Smooth muscle cell (in vitro differentiated cells): ENCODE data around the gene RAC3. TPM values are rescaled to one million over a fixed set of nuclear protein-coding genes. Genes with fewer than 3 reads are reported as not detected.

Experiments
- DNase-seq: peaks from one replicate; lab custom pipeline; 2025; ENCODE audit not compliant: unreplicated experiment; lab: John Stamatoyannopoulos, UW
- H2AFZ ChIP-seq: fragments of 200-600 bp; sonication (generic); 2 replicates; pipeline ENCODE4 v1.6.0; 2016; ENCODE audit warnings: antibody characterized with exemption, low read depth, mild to moderate bottlenecking
- H3F3A ChIP-seq: fragments of 200-600 bp; sonication (generic); 2 replicates; pipeline ENCODE4 v1.6.0; 2017; ENCODE audit warnings: antibody characterized with exemption, low read depth
- H3K27ac ChIP-seq: fragments of 200-600 bp; sonication (generic); 2 replicates; pipeline ENCODE4 v1.5.1; 2016; ENCODE audit warnings: low read depth, mild to moderate bottlenecking
- H3K27me3 ChIP-seq: fragments of 200-600 bp; sonication (generic); 2 replicates; pipeline ENCODE4 v1.6.1; 2016; ENCODE audit warnings: low read depth, mild to moderate bottlenecking
- H3K36me3 ChIP-seq: fragments of 200-600 bp; sonication (generic); 2 replicates; pipeline ENCODE4 v1.5.1; 2016; ENCODE audit warnings: low read depth
- H3K4me1 ChIP-seq: fragments of 200-600 bp; sonication (generic); 2 replicates; pipeline ENCODE4 v1.5.1; 2016; ENCODE audit warnings: low read depth
- H3K4me2 ChIP-seq: fragments of 200-600 bp; sonication (generic); 2 replicates; pipeline ENCODE4 v1.6.0; 2016; ENCODE audit warnings: mild to moderate bottlenecking
- H3K4me3 ChIP-seq: fragments of 200-600 bp; sonication (generic); 2 replicates; pipeline ENCODE4 v1.5.1; 2016; ENCODE audit warnings: mild to moderate bottlenecking
- H3K79me2 ChIP-seq: fragments of 200-600 bp; sonication (generic); 2 replicates; pipeline ENCODE4 v1.6.0; 2016; ENCODE audit warnings: low read depth, mild to moderate bottlenecking
- H3K9ac ChIP-seq: fragments of 200-600 bp; sonication (generic); 2 replicates; pipeline ENCODE4 v1.6.0; 2016; ENCODE audit warnings: low read depth
- H3K9me3 ChIP-seq: fragments of 200-600 bp; sonication (generic); replicated peaks from 2 replicates; pipeline ENCODE4 v1.5.1; 2016; ENCODE audit warnings: low read depth
- H4K20me1 ChIP-seq: fragments of 200-600 bp; sonication (generic); 2 replicates; pipeline ENCODE4 v1.6.0; 2016; ENCODE audit warnings: low read depth
- WGBS: methylation state at CpG from one replicate; pipeline ENCODE4 v1.1.7; 2016; ENCODE audit warnings: low lambda C conversion rate; 5-methylcytosine and 5-hydroxymethylcytosine counted together
- polyA plus RNA-seq: library from polyadenylated mRNA; unstranded; fragments of >200 nt; fragmentation: Nextera tagmentation; extraction: Ambion mirVana; gene quantifications from 2 replicates; pipeline ENCODE4 v1.2.1, GENCODE V29; 2016
- total RNA-seq: library from RNA; depleted of rRNA; stranded (reverse); fragments of >200 nt; gene quantifications from 2 replicates; pipeline ENCODE4 v1.2.3, GENCODE V29; 2014
- TF ChIP-seq, protein P1 (sequence below): fragments of 200-600 bp; sonication (generic); IDR thresholded peaks from 2 replicates; pipeline ENCODE4 v1.5.1; 2017; ENCODE audit warnings: borderline replicate concordance, mild to moderate bottlenecking, antibody characterized with exemption; ENCODE audit not compliant: insufficient read depth, poor library complexity, severe bottlenecking

RAC3 gene
- total and polyA plus RNA-seq, 2 experiments from 2014 or later: 15.3 to 33.0 TPM

GRCh38 chr17:82055023-82055964 is 23.8 kb downstream of the RAC3 start:
- H3K4me3 ChIP-seq: no peak overlapping the region
- no peaks in the 10 kb centered on the region for H3K9me3 ChIP-seq
- peaks cover 7% of the 10 kb centered on the region for H4K20me1 ChIP-seq
- H2AFZ ChIP-seq: no peak overlapping the region
- peaks cover 16% of the 10 kb centered on the region for H3K4me1 ChIP-seq
- no peak for DNase-seq
- 94% methylated on average over 22 of the region's 26 CpGs for WGBS
- H3K4me2 ChIP-seq: no peak overlapping the region
- no peaks in the 10 kb centered on the region for H3K27me3 ChIP-seq
- TF ChIP-seq, protein P1, sequence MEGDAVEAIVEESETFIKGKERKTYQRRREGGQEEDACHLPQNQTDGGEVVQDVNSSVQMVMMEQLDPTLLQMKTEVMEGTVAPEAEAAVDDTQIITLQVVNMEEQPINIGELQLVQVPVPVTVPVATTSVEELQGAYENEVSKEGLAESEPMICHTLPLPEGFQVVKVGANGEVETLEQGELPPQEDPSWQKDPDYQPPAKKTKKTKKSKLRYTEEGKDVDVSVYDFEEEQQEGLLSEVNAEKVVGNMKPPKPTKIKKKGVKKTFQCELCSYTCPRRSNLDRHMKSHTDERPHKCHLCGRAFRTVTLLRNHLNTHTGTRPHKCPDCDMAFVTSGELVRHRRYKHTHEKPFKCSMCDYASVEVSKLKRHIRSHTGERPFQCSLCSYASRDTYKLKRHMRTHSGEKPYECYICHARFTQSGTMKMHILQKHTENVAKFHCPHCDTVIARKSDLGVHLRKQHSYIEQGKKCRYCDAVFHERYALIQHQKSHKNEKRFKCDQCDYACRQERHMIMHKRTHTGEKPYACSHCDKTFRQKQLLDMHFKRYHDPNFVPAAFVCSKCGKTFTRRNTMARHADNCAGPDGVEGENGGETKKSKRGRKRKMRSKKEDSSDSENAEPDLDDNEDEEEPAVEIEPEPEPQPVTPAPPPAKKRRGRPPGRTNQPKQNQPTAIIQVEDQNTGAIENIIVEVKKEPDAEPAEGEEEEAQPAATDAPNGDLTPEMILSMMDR: no peak
- no peak overlapping the region for H3K9ac ChIP-seq
- no peaks in the 10 kb centered on the region for H3K36me3 ChIP-seq
- no peak overlapping the region for H3K27ac ChIP-seq
- no peaks in the 10 kb centered on the region for H3F3A ChIP-seq
- H3K79me2 ChIP-seq: peaks cover 23% of the 10 kb centered on the region

GRCh38 chr17:82055965-82056728 is 24.7 kb downstream of the RAC3 start:
- H3K4me3 ChIP-seq: no peak overlapping the region
- H3K79me2 ChIP-seq: peaks cover 18% of the 10 kb centered on the region
- H3K4me2 ChIP-seq: no peak overlapping the region
- no peak for DNase-seq
- H4K20me1 ChIP-seq: peaks cover 7% of the 10 kb centered on the region
- peaks cover 9% of the 10 kb centered on the region for H3K4me1 ChIP-seq
- no peaks in the 10 kb centered on the region for H3K36me3 ChIP-seq
- H3F3A ChIP-seq: no peaks in the 10 kb centered on the region
- no peaks in the 10 kb centered on the region for H3K27me3 ChIP-seq
- TF ChIP-seq, protein P1: no peak
- H3K9ac ChIP-seq: no peak overlapping the region
- no peaks in the 10 kb centered on the region for H3K9me3 ChIP-seq
- no peak overlapping the region for H3K27ac ChIP-seq
- 94% methylated on average over 27 of the region's 28 CpGs for WGBS
- H2AFZ ChIP-seq: no peak overlapping the region

DNA sequence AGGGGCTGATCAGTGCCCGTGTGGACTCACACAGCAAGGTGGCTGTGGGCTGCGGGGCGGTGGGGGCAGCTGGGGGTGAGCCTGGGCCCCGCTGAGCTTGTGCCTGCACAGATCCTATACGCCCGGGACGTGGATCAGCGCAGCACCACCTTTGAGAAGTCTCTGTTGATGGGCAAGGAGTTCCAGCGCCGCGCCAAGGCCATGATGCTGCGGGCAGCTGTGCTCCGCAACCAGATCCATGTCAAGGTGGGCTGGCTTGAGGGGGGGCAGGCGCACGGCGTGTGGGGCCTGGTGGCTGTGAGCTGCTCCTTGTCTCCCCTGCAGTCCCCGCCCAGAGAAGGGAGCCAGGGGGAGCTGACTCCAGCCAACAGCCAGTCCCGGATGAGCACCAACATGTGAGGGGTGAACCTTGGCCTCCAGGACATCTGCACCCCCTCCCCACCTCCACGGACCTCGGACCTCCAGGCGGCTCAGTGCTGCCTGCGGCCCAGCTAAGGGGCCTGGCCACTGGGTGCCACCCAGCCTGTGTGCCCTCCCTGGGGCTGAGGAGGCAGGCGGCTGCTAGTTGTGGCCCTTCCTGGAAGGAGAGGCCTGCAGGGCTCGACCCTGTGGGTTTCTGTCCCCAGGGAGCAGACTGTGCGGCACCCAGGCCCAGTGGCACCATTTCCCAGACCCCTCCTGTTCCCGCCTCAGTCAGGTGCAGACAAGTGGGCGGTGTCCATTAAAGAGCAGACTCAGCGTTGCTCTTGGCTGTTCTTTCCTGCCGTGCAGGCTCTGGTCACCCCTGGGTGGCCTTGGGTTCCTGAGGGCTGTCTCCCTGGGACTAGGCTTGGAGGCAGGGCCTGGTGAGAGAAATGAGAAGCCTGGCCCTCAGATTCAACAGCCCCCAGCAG is 25.5 kb downstream of the RAC3 start:
- no peak overlapping the region for H3K27ac ChIP-seq
- H3K4me1 ChIP-seq: peaks cover 9% of the 10 kb centered on the region
- no peaks in the 10 kb centered on the region for H3K9me3 ChIP-seq
- H4K20me1 ChIP-seq: peaks cover 7% of the 10 kb centered on the region
- H3K9ac ChIP-seq: no peak overlapping the region
- H3F3A ChIP-seq: no peaks in the 10 kb centered on the region
- H2AFZ ChIP-seq: no peak overlapping the region
- TF ChIP-seq, protein P1: no peak
- no peaks in the 10 kb centered on the region for H3K27me3 ChIP-seq
- DNase-seq: no peak
- peaks cover 17% of the 10 kb centered on the region for H3K79me2 ChIP-seq
- H3K36me3 ChIP-seq: no peaks in the 10 kb centered on the region
- WGBS: 97% methylated on average over 27 of the region's 29 CpGs
- no peak overlapping the region for H3K4me3 ChIP-seq
- H3K4me2 ChIP-seq: no peak overlapping the region
